DND-41 (cell line): Measurements from ENCODE around the gene MAPKBP1.

Source experiments
- EZH2 ChIP-seq: IDR thresholded peaks from 3 replicates; pipeline ENCODE4 v1.6.1; 2012; ENCODE audit warnings: borderline replicate concordance, low read depth, mild to moderate bottlenecking, moderate library complexity, low read length, inconsistent platforms; ENCODE audit not compliant: severe bottlenecking
- TF ChIP-seq, protein P1 (sequence below): IDR thresholded peaks from 2 replicates; pipeline ENCODE4 v1.5.1; 2012; ENCODE audit warnings: borderline replicate concordance, low read length, moderate library complexity, mild to moderate bottlenecking; ENCODE audit not compliant: poor library complexity, severe bottlenecking; ENCODE audit errors: extremely low read depth

DNA sequence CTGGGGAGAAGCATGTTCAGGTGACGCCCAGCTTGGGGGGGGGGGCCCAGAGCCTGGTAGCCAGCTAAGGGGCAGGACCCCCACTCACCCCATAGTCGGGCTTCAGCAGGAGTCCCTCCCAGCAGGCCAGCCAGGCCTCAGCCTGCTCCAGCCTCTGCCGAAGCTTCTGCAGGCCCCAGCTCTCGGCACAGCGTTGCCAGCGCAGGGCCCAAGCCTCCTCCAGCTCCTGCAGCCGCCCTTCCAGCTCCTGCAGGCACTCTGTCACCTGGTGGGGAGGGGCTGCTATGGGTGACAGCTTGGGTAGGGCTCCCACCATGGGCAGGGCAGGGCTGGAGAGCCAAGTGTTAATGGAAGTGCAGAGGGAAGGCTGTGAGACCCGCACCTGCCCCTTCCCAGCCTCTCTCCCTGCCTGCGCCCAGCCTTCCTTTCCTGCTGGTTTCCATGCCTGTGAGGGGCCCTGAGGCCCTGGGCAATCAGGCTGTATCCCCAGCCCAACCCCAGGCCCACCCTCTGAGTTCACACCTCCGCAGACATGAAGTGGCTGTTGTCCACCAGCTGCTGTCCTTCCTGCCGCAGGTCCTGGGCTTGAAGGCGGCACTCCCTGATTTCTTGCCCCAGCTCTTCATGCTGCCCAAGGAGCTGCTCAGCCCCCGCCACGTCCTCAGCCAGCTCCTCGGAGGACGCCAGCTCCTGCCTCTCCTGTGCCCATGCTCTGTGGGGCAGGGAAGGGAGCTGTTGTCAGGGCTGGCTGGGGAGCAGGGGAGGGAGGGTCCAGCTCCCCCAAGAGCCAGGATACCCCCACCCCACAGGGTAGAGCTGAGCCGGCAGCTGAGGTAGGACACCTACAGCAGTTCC, 78.7 kb downstream of the MAPKBP1 start:
- TF ChIP-seq, protein P1, sequence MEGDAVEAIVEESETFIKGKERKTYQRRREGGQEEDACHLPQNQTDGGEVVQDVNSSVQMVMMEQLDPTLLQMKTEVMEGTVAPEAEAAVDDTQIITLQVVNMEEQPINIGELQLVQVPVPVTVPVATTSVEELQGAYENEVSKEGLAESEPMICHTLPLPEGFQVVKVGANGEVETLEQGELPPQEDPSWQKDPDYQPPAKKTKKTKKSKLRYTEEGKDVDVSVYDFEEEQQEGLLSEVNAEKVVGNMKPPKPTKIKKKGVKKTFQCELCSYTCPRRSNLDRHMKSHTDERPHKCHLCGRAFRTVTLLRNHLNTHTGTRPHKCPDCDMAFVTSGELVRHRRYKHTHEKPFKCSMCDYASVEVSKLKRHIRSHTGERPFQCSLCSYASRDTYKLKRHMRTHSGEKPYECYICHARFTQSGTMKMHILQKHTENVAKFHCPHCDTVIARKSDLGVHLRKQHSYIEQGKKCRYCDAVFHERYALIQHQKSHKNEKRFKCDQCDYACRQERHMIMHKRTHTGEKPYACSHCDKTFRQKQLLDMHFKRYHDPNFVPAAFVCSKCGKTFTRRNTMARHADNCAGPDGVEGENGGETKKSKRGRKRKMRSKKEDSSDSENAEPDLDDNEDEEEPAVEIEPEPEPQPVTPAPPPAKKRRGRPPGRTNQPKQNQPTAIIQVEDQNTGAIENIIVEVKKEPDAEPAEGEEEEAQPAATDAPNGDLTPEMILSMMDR, result no peak
- no peak for TF ChIP-seq EZH2
